ENCODE measurements around the gene CNTNAP2. TPM values are rescaled to one million over a fixed set of nuclear protein-coding genes. Genes with fewer than 3 reads are reported as not detected.

Gene CNTNAP2
- total and polyA plus RNA-seq, 9 of the 15 experiments (the other 6 are each of a cell fraction or from before 2014, with no cell fraction given) = 0.04 to 0.62 (median 0.09) TPM; not detected in 4

- TF ChIP-seq REST (IDR thresholded peaks at IDR 0.05; ENCODE audit: borderline replicate concordance) (peak; percentile 76), REST (CRISPR knock-in tag; IDR thresholded peaks at IDR 0.05; ENCODE audit: low read depth) (no peak)
Measured at GRCh38 chr7:148142660-148143248, 2026.2 kb downstream of the CNTNAP2 start (continued).

DNA sequence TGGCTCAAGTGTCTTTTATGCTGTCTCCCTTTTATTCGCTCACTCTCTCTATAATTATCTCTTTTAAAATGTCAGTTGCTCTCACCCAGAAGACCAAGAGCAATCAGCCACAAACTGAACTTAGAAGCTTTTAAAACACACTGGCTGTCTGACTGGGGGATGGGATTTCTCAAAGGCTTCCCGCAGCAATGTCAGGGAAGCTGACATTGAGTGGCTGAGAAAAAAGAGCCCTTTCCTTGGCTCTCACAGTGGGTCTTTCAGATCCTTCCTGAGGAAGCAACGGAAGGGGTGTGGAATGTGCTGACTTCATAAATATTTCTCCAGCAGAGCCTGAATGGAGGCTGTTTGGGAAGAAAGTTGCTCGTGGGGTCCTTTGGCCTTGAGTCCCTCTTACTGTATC is 2028.2 kb downstream of the CNTNAP2 start:
- intact Hi-C loops (cut with micrococcal nuclease) = no loop called here
- 3% methylated on average over 4 of the region's 4 CpGs for WGBS (ENCODE audit: insufficient coverage, low coverage, missing lambda C conversion rate)

More for the DNA sequence above, 2028.2 kb downstream of the CNTNAP2 start:
- DNase-seq (ENCODE audit: extremely low read depth in 1 of 4, low spot score in 3 of 4) = no peak
- Histone ChIP-seq H3K9me1 (ENCODE audit: control insufficient read depth, insufficient read depth, low read length) (no peaks in the 10 kb centered on the region), H3K27ac (ENCODE audit: extremely low read depth, low read depth, low read length) (no peak overlapping the region), H3K4me1 (replicated peaks in 1 of 2; ENCODE audit: control insufficient read depth in 2 of 2, insufficient read depth in 2 of 2, low read length in 2 of 2) (no peaks in the 10 kb centered on the region), H3K4me2 (ENCODE audit: insufficient read depth, low read length) (no peak overlapping the region), H2AFZ (ENCODE audit: low read depth, low read length) (no peak overlapping the region), H3K27me3 (ENCODE audit: control insufficient read depth in 2 of 2, insufficient read depth in 2 of 2, low read length in 2 of 2) (no peaks in the 10 kb centered on the region), H3K79me2 (ENCODE audit: control insufficient read depth, insufficient read depth, low read length) (no peaks in the 10 kb centered on the region), H3K9ac (ENCODE audit: insufficient read depth in 1 of 2, low read depth in 2 of 2, low read length in 2 of 2) (no peak overlapping the region), H3K9me3 (replicated peaks; ENCODE audit: control insufficient read depth, insufficient read depth, low read depth, low read length) (no peaks in the 10 kb centered on the region), H4K20me1 (replicated peaks; ENCODE audit: control insufficient read depth, insufficient read depth, low read length) (no peaks in the 10 kb centered on the region), H3K36me3 (ENCODE audit: control insufficient read depth, insufficient read depth, low read length) (no peaks in the 10 kb centered on the region), H3K4me3 (no peak overlapping the region)
- CTCF ChIA-PET (ENCODE audit: low intra/inter-chr PET ratio) = no interaction called here
- in situ Hi-C loops (cut with MboI) = no loop called here
- POLR2A ChIA-PET = interaction anchor here (1.4 kb wide), 1 partner anchor 16 kb away, joined by 3 read pairs; no protein-coding TSS in a partner anchor
- no peak for ATAC-seq
- no TSS peak for BruUV-seq (replicated peaks)
- no peak for FAIRE-seq
- TF ChIP-seq RBFOX2 (IDR thresholded peaks at IDR 0.05; ENCODE audit: low read depth, low read length) (no peak), ZNF3 (CRISPR knock-in tag; IDR thresholded peaks at IDR 0.05) (no peak)
